A549 (cell line): ENCODE measurements around the gene RUNX2. TPM values are rescaled to one million over a fixed set of nuclear protein-coding genes. Genes with fewer than 3 reads are reported as not detected.

Experiments used
- ATAC-seq, 2 experiments: fragments of 200-7000 bp in 1 of 2; fragments of >200 bp in 1 of 2; cut with Nextera tagmentation in 1 of 2; cut with Tn5 transposase in 1 of 2; 3 replicates each; pipeline versions ENCODE4 v1.8.0 to v1.9.1; 2018 to 2020; ENCODE audit warnings: mild to moderate bottlenecking in 1 of 2, moderate library complexity in 1 of 2
- CTCF ChIA-PET: fragments of 300-600 bp; sonication (Branson Sonifier 250); formaldehyde crosslinking; extraction: SDS; loops from one replicate; lab custom pipeline; 2021; ENCODE audit warnings: antibody characterized with exemption, inconsistent platforms; lab: Yijun Ruan, JAX
- POLR2A ChIA-PET: fragments of 350-600 bp; formaldehyde crosslinking; extraction: SDS; loops from one replicate; lab custom pipeline; 2021; ENCODE audit warnings: antibody characterized with exemption, inconsistent platforms; lab: Yijun Ruan, JAX
- DNase-seq, 2 experiments: peaks; one replicate each; pipeline versions ENCODE4 v3.0.0 to v3.0.0-alpha.2; 2011 to 2016; ENCODE audit warnings: low read depth in 1 of 2, low spot score in 1 of 2
- FAIRE-seq: peaks from 2 replicates; lab custom pipeline; 2011; peaks lifted over from hg19 to GRCh38; lab: Jason Lieb, UNC
- H3K27ac ChIP-seq, 2 experiments: fragments of >200 bp; sonication (Bioruptor Twin); formaldehyde crosslinking; 3 replicates each; pipeline ENCODE4 v1.5.1; 2016 to 2017
- H3K4me1 ChIP-seq: fragments of >200 bp; sonication (Bioruptor Twin); formaldehyde crosslinking; 3 replicates; pipeline ENCODE4 v1.6.1; 2016
- H3K4me2 ChIP-seq: fragments of >200 bp; sonication (Bioruptor Twin); formaldehyde crosslinking; 3 replicates; pipeline ENCODE4 v1.6.1; 2016
- H3K4me3 ChIP-seq: fragments of >200 bp; sonication (Bioruptor Twin); formaldehyde crosslinking; 3 replicates; pipeline ENCODE4 v1.5.1; 2016
- H3K9me3 ChIP-seq: fragments of >200 bp; sonication (Bioruptor Twin); formaldehyde crosslinking; 3 replicates; pipeline ENCODE4 v1.6.1; 2016
- BCL3 ChIP-seq: fragments of >200 bp; sonication (Bioruptor Twin); formaldehyde crosslinking; IDR thresholded peaks from 3 replicates; pipeline ENCODE4 v1.6.1; 2016
- CBX8 ChIP-seq: fragments of 200-600 bp; sonication (generic); IDR thresholded peaks from 2 replicates; pipeline ENCODE4 v1.6.1; 2016
- CHD4 ChIP-seq: fragments of 200-600 bp; sonication (generic); IDR thresholded peaks from 2 replicates; pipeline ENCODE4 v1.6.1; 2016; ENCODE audit warnings: antibody characterized with exemption, mild to moderate bottlenecking, borderline replicate concordance
- CTCF ChIP-seq: fragments of >200 bp; sonication (Bioruptor Twin); formaldehyde crosslinking; IDR thresholded peaks from 3 replicates; pipeline ENCODE4 v1.5.1; 2016
- E2F6 ChIP-seq: IDR thresholded peaks from 2 replicates; pipeline ENCODE4 v1.6.1; 2012; ENCODE audit warnings: low read depth, borderline replicate concordance
- EP300 ChIP-seq, 2 experiments: fragments of >200 bp; sonication (Bioruptor Twin); formaldehyde crosslinking; IDR thresholded peaks; 2 replicates in 1 of 2; 3 replicates in 1 of 2; pipeline ENCODE4 v1.6.1; 2016 to 2017
- FOSL2 ChIP-seq, 2 experiments: fragments of 450-650 bp in 1 of 2; fragments of >200 bp in 1 of 2; sonication (Bioruptor Twin) in 1 of 2; formaldehyde crosslinking; IDR thresholded peaks; 2 replicates each; pipeline versions ENCODE4 v1.5.0 to v1.6.1; 2016 to 2020; ENCODE audit warnings: mild to moderate bottlenecking in 1 of 2, moderate library complexity in 1 of 2
- FOXS1 ChIP-seq: fragments of 250-450 bp; sonication (Bioruptor Pico); IDR thresholded peaks from 2 replicates; pipeline ENCODE4 v1.5.0; 2020; ENCODE audit warnings: mild to moderate bottlenecking, moderate library complexity
- GATA3 ChIP-seq: IDR thresholded peaks from 2 replicates; pipeline ENCODE4 v1.6.1; 2012; ENCODE audit warnings: borderline replicate concordance
- HES2 ChIP-seq: fragments of >200 bp; sonication (Bioruptor Twin); formaldehyde crosslinking; IDR thresholded peaks from 2 replicates; pipeline ENCODE4 v1.6.1; 2016
- HEYL ChIP-seq: fragments of 250-450 bp; sonication (Bioruptor Pico); IDR thresholded peaks from 2 replicates; pipeline ENCODE4 v1.8.0; 2021; ENCODE audit warnings: mild to moderate bottlenecking, moderate library complexity
- JUNB ChIP-seq: fragments of >200 bp; sonication (Bioruptor Twin); formaldehyde crosslinking; IDR thresholded peaks from 2 replicates; pipeline ENCODE4 v1.6.1; 2016
- KDM5A ChIP-seq: fragments of 200-600 bp; sonication (generic); IDR thresholded peaks from 2 replicates; pipeline ENCODE4 v1.6.1; 2016; ENCODE audit warnings: antibody characterized with exemption, mild to moderate bottlenecking
- MAFK ChIP-seq: fragments of 450-650 bp; IDR thresholded peaks from 2 replicates; pipeline ENCODE4 v1.6.1; 2014; ENCODE audit not compliant: partially characterized antibody
- MAZ ChIP-seq: fragments of 150-350 bp; IDR thresholded peaks from 2 replicates; pipeline ENCODE4 v1.6.1; 2014; ENCODE audit warnings: antibody characterized with exemption, low read depth, low read length, borderline replicate concordance
- MYC ChIP-seq: IDR thresholded peaks from 2 replicates; pipeline ENCODE4 v1.6.1; 2012; ENCODE audit warnings: mild to moderate bottlenecking, inconsistent platforms, low read length, improper control_type of control experiment, borderline replicate concordance
- NFE2L2 ChIP-seq: fragments of 150-350 bp; conservative IDR thresholded peaks from 2 replicates; pipeline ENCODE4 v1.6.1; 2014; ENCODE audit warnings: low read length
- NR3C1 ChIP-seq: fragments of >200 bp; sonication (Bioruptor Twin); formaldehyde crosslinking; IDR thresholded peaks from 3 replicates; pipeline ENCODE4 v1.6.1; 2017
- POLR2A ChIP-seq: IDR thresholded peaks from 2 replicates; pipeline ENCODE4 v1.6.1; 2012; ENCODE audit warnings: mild to moderate bottlenecking, low read length
- POLR2AphosphoS2 ChIP-seq: conservative IDR thresholded peaks from 2 replicates; pipeline ENCODE4 v1.6.1; 2012; ENCODE audit warnings: low read length, improper control_type of control experiment, inconsistent platforms
- RAD21 ChIP-seq, 2 experiments: fragments of >200 bp in 1 of 2; sonication (Bioruptor Twin) in 1 of 2; formaldehyde crosslinking in 1 of 2; IDR thresholded peaks in 1 of 2; conservative IDR thresholded peaks in 1 of 2; 2 replicates in 1 of 2; 3 replicates in 1 of 2; pipeline ENCODE4 v1.6.1; 2012 to 2018; ENCODE audit warnings: inconsistent platforms in 1 of 2
- RCOR1 ChIP-seq: fragments of 150-350 bp; IDR thresholded peaks from 2 replicates; pipeline ENCODE4 v1.6.1; 2014; ENCODE audit warnings: antibody characterized with exemption, low read length, low read depth
- SMC3 ChIP-seq: fragments of >200 bp; sonication (Bioruptor Twin); formaldehyde crosslinking; IDR thresholded peaks from 3 replicates; pipeline ENCODE4 v1.6.1; 2018; ENCODE audit warnings: inconsistent platforms
- TP53 ChIP-seq: fragments of 250-450 bp; sonication (Bioruptor Pico); IDR thresholded peaks from 2 replicates; pipeline ENCODE4 v1.5.0; 2021; ENCODE audit warnings: mild to moderate bottlenecking, moderate library complexity
- ZC3H11A ChIP-seq: fragments of 450-650 bp; IDR thresholded peaks from 2 replicates; pipeline ENCODE4 v1.6.1; 2014; ENCODE audit warnings: antibody characterized with exemption, mild to moderate bottlenecking
- ZNF302 ChIP-seq: fragments of 250-450 bp; sonication (Bioruptor Pico); IDR thresholded peaks from 2 replicates; pipeline ENCODE4 v1.9.0; 2021; ENCODE audit warnings: inconsistent platforms, mild to moderate bottlenecking, moderate library complexity
- ZSCAN20 ChIP-seq: fragments of 250-450 bp; sonication (Bioruptor Pico); IDR thresholded peaks from 2 replicates; pipeline ENCODE4 v1.8.0; 2022; ENCODE audit warnings: mild to moderate bottlenecking, moderate library complexity
- WGBS: methylation state at CpG from one replicate; pipeline ENCODE4 v1.1.6; 2017; ENCODE audit errors: missing lambda C conversion rate; 5-methylcytosine and 5-hydroxymethylcytosine counted together
- polyA plus RNA-seq, 4 experiments: library from polyadenylated mRNA; depleted of rRNA in 3 of 4; stranded (reverse); fragments of >200 nt; fragmentation: RNase III in 1 of 4; extraction: RNeasy Plus Mini Kit Qiagen cat#74134 plus additional on column Dnase treatment in 1 of 4; gene quantifications; 2 replicates in 3 of 4; 3 replicates in 1 of 4; pipeline ENCODE4 v1.2.3, GENCODE V29; 2011 to 2017
- TF ChIP-seq, protein P1 (sequence below): fragments of 200-600 bp; sonication (generic); IDR thresholded peaks from 2 replicates; pipeline ENCODE4 v1.6.1; 2016; ENCODE audit warnings: antibody characterized with exemption, mild to moderate bottlenecking, moderate library complexity
- TF ChIP-seq, protein P2 (sequence below): IDR thresholded peaks from 2 replicates; pipeline ENCODE4 v1.6.1; 2012

Gene RUNX2
- polyA plus RNA-seq, 2 of the 4 experiments (the other 2 are of a cell fraction) = 0.13 to 0.83 TPM

DNA sequence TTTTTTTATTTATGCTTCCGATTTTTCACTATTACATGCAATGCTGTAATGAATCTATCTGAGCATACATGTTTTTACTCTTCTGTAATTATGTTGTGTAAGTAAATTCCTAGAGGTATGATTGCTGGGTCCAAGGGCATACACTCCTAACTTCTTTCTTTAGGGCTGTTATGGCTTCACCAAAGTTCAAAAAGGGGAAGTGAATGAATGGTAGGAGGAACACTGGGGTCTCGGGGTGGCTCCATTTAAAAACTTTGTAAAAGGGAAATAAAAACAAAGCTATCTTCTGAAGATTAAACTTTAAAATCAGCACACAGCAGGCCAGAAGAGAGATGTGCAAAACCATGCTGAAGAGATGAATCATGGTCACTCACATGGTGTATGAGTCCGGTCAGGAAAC is 338.7 kb downstream of the RUNX2 start (continued):
- no peak for TF ChIP-seq BCL3
- TF ChIP-seq RAD21 (conservative IDR thresholded peaks at IDR 0.05 in 1 of 2, IDR thresholded peaks at IDR 0.05 in 1 of 2) = no peak
- no peak for TF ChIP-seq RCOR1
- TF ChIP-seq NR3C1 = no peak

- TF ChIP-seq CBX8 = no peak
- TF ChIP-seq MAFK = no peak
- TF ChIP-seq ZSCAN20 (CRISPR knock-in tag) = no peak
- TF ChIP-seq, protein P1, sequence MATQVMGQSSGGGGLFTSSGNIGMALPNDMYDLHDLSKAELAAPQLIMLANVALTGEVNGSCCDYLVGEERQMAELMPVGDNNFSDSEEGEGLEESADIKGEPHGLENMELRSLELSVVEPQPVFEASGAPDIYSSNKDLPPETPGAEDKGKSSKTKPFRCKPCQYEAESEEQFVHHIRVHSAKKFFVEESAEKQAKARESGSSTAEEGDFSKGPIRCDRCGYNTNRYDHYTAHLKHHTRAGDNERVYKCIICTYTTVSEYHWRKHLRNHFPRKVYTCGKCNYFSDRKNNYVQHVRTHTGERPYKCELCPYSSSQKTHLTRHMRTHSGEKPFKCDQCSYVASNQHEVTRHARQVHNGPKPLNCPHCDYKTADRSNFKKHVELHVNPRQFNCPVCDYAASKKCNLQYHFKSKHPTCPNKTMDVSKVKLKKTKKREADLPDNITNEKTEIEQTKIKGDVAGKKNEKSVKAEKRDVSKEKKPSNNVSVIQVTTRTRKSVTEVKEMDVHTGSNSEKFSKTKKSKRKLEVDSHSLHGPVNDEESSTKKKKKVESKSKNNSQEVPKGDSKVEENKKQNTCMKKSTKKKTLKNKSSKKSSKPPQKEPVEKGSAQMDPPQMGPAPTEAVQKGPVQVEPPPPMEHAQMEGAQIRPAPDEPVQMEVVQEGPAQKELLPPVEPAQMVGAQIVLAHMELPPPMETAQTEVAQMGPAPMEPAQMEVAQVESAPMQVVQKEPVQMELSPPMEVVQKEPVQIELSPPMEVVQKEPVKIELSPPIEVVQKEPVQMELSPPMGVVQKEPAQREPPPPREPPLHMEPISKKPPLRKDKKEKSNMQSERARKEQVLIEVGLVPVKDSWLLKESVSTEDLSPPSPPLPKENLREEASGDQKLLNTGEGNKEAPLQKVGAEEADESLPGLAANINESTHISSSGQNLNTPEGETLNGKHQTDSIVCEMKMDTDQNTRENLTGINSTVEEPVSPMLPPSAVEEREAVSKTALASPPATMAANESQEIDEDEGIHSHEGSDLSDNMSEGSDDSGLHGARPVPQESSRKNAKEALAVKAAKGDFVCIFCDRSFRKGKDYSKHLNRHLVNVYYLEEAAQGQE = no peak
- no peak for TF ChIP-seq POLR2AphosphoS2
- TF ChIP-seq MAZ = no peak
- no peak for TF ChIP-seq NFE2L2
- no peak for TF ChIP-seq BCL3
- TF ChIP-seq ZC3H11A = no peak
- TF ChIP-seq EP300 (IDR thresholded peaks at IDR 0.05) = no peak
- no peak for TF ChIP-seq CHD4
- no peak for TF ChIP-seq E2F6
- TF ChIP-seq ZNF302 (CRISPR knock-in tag) = no peak
- TF ChIP-seq, all 56 proteins: peak for 0
- POLR2A ChIA-PET = no interaction called here
- H3K4me3 ChIP-seq = no peak overlapping the region
- FAIRE-seq = no peak
- CTCF ChIA-PET = interaction anchor here (1.8 kb wide), 1 partner anchor 11 kb away, joined by 4 read pairs; no protein-coding TSS in a partner anchor
- no peak overlapping the region for H3K27ac ChIP-seq
- DNase-seq = no peak
- no peak overlapping the region for H3K4me2 ChIP-seq
- no peaks in the 10 kb centered on the region for H3K9me3 ChIP-seq
- no peak for ATAC-seq
- WGBS = 76% methylated on average over 6 of the region's 6 CpGs
- H3K4me1 ChIP-seq = no peaks in the 10 kb centered on the region
Measured at GRCh38 chr6:45667300-45667699, 339.2 kb downstream of the RUNX2 start.

- FAIRE-seq (no peak), DNase-seq (no peak), ATAC-seq (peak in 1 of 2 experiments; percentile 50; a peak in 1 of 6 replicates)
- no peaks in the 10 kb centered on the region for H3K9me3 ChIP-seq
- H3K27ac ChIP-seq = no peak overlapping the region
- ChIA-PET POLR2A (interaction anchor here (0.5 kb wide), 1 partner anchor 63 kb away, joined by 3 read pairs; no protein-coding TSS in a partner anchor), CTCF (interaction anchor here (1.8 kb wide), 1 partner anchor 11 kb away, joined by 4 read pairs; no protein-coding TSS in a partner anchor)
- H3K4me1 ChIP-seq = no peaks in the 10 kb centered on the region
- 89% methylated on average over 5 of the region's 5 CpGs for WGBS
- TF ChIP-seq FOXS1 (CRISPR knock-in tag) (no peak), HEYL (CRISPR knock-in tag) (no peak), GATA3 (no peak), SMC3 (no peak), MYC (no peak), CTCF (no peak), HES2 (no peak), KDM5A (no peak), JUNB (no peak), TP53 (CRISPR knock-in tag) (no peak), FOSL2 (IDR thresholded peaks at IDR 0.05) (no peak), FOSL2 (CRISPR knock-in tag; IDR thresholded peaks at IDR 0.05) (no peak), POLR2A (no peak)
- TF ChIP-seq, protein P2, sequence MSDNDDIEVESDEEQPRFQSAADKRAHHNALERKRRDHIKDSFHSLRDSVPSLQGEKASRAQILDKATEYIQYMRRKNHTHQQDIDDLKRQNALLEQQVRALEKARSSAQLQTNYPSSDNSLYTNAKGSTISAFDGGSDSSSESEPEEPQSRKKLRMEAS = no peak
- no peak overlapping the region for H3K4me3 ChIP-seq
- no peak overlapping the region for H3K4me2 ChIP-seq
Measured at GRCh38 chr6:45667766-45668165, 339.6 kb downstream of the RUNX2 start.
